GM12872 (cell line): ENCODE data around the gene KRTAP4-5.
"Not testable (repeated sequence)": the region's sequence is repeated elsewhere in the genome, so short reads cannot be mapped to it uniquely, and the experiment has no call there.

Source experiments
- TF ChIP-seq, protein P1 (sequence below): IDR thresholded peaks from 3 replicates; pipeline ENCODE4 v1.5.1; 2011; ENCODE audit warnings: low read depth, mild to moderate bottlenecking, low read length, moderate library complexity; ENCODE audit not compliant: insufficient read depth

The KRTAP4-5 gene

DNA sequence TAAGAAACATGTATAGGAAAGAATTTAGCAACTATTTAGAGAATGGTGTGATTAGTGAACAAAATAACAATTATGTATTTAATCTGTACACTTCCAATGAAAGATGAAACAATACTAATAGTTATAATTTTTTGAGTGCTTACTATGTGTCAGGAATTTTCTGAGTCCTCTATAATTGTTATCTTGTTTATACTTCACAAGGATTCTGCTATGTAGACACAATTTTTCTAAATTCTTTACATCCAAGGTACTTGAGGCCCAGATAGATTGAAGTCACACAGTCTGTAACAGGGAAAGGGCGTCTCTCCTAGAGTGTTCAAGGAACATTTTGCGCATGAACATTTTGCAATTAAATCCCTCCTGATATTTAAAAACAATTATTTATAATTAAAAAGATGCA is 24.6 kb downstream of the KRTAP4-5 start:
- TF ChIP-seq, protein P1, sequence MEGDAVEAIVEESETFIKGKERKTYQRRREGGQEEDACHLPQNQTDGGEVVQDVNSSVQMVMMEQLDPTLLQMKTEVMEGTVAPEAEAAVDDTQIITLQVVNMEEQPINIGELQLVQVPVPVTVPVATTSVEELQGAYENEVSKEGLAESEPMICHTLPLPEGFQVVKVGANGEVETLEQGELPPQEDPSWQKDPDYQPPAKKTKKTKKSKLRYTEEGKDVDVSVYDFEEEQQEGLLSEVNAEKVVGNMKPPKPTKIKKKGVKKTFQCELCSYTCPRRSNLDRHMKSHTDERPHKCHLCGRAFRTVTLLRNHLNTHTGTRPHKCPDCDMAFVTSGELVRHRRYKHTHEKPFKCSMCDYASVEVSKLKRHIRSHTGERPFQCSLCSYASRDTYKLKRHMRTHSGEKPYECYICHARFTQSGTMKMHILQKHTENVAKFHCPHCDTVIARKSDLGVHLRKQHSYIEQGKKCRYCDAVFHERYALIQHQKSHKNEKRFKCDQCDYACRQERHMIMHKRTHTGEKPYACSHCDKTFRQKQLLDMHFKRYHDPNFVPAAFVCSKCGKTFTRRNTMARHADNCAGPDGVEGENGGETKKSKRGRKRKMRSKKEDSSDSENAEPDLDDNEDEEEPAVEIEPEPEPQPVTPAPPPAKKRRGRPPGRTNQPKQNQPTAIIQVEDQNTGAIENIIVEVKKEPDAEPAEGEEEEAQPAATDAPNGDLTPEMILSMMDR: no peak

GRCh38 chr17:41123991-41124371 is 25.6 kb downstream of the KRTAP4-5 start, which contains the start of gene KRTAP4-12:
Gene KRTAP4-12, minus strand, starts transcription at chr17:41124182. Its CDS starts 60 bp downstream, at chr17:41124122.
- TF ChIP-seq, protein P1: not testable (repeated sequence)

DNA sequence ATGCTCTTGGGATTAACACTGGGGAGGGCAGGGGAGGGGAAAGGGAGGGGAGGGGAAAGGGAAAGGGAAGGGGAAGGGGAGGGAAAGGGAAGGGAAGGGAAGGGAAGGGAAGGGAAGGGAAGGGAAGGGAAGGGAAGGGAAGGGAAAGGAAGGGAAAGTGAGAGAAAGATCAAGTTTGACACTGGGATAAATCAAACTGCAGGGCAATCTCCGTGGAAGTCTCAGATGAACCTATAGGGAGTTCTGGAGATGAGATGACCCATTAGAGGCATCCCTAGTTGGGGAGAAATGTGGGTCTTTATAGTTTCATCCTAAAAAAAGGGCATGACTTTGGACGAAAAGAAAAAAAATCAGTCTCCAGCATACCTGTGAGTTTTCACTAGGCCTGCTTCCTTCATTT is 27.9 kb downstream of the KRTAP4-5 start:
- TF ChIP-seq, protein P1: no peak

- TF ChIP-seq, protein P1: no peak
Observed at GRCh38 chr17:41118721-41119120, 30.9 kb downstream of the KRTAP4-5 start.

- TF ChIP-seq, protein P1: not testable (repeated sequence)
Observed at GRCh38 chr17:41117846-41118386, 31.7 kb downstream of the KRTAP4-5 start, which contains the start of gene KRTAP4-11. Gene KRTAP4-11, minus strand, starts transcription at chr17:41118373. Its CDS starts 58 bp downstream, at chr17:41118315.

- TF ChIP-seq, protein P1: no peak
Observed at GRCh38 chr17:41116297-41116696, 33.3 kb downstream of the KRTAP4-5 start.

DNA sequence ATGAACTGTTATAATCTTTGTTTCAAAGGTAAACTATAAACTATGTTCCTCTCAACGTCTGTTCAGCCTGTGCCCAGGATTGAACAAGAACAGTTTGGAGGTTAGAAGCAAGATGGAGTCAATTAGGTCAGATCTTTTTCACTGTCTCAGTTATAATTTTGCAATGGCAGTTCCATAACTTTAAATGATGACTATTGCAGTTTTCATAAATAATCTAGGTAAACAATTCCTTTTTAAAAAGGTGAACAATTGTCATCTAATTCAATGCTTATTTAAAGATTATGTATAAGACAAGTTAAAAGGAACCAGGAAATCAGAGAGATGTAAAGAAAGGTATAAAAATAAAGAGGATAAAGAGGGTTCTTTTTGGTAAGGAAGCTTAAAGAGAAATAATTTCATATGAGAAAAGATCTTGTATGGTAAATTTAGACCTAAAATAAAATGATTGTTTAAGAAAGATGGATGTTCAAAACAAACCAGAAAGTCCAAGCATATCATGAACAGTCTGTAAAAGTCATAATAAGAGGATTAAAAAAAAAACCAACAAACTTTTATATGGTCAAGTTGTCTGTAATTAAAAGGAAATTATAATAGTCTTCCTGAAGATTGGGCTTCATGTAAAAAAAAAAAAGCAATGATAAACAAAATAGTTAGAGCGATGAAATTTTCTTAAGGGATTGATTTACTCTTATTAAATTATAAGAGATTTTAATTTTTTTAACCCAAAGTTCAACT is 38.3 kb downstream of the KRTAP4-5 start:
- TF ChIP-seq, protein P1: no peak
